M059J (cell line): Measurements from ENCODE around the gene ADGRG6. TPM values are rescaled to one million over a fixed set of nuclear protein-coding genes. Genes with fewer than 3 reads are reported as not detected.
A peak's percentile ranks its signal among the peaks of the same experiment; 100 is the strongest.

Experiments used
- DNase-seq: peaks from one replicate; pipeline ENCODE4 v3.0.0-alpha.2; 2012; ENCODE audit warnings: low read depth
- total RNA-seq: library from RNA; depleted of rRNA; stranded (reverse); fragments of >200 nt; shearing (Covaris generic); gene quantifications from 2 replicates; pipeline ENCODE4 v1.2.3, GENCODE V29; 2014; rRNA removed

The ADGRG6 gene
- total RNA-seq, 1 experiment from 2014 or later, result 8.8 TPM

DNA sequence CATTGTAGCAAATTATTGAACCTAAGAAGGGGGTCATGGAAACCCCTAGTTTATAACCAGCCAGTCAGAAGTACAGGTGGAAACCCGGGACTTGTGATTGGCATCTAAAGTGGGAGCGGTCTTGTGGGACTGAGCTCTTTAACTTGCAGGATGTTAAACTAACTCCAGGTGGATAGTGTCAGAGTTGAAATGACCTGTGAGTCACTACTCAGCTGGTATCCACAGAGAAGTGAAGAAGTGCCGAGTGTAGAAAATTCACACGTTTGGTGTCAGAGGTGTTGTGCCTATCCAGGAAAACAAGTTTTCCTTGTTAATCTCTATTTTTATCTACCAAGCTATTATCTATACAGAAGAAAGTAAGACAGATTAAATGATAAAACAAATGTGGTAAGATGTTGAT, 179.7 kb downstream of the ADGRG6 start:
- DNase-seq, result no peak

DNA sequence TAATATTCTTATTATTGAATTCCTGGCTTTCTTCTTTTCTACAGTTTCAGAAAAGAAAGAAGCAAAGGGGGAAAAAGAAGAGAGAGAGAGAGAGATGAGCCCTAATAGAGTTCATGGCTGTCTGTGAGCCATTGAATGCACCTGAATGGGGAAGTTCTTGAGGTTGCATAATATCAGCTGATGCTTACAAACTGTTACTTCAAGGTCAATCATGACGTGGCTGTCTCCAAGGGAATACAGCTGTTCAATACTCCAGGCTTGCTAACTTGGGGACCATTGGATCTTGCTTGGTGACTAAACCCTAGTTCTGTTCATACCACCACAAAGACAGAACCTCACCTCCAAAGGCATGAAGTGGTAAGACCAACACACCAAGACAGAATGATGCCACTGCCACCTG, 180.4 kb downstream of the ADGRG6 start:
- DNase-seq, result no peak

DNA sequence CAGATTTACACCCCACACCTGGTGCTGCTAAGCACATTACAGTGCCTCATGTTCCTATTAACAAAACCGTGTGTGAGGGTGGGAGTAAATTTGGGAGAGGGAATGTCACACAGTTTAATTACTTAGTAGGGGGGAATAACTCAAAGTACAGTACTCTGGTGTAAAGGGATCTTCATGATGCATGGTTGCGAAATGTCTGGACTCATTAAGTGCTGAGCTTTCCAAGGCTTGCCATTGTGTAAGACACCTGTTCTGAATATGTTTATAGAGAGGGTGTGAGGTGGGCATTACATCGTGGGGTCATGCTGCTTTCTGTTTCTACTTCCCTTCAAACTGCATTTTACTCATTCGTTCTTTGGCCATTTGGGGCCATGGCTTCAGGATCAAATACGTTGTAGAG, 181.2 kb downstream of the ADGRG6 start:
- DNase-seq, result no peak

DNA sequence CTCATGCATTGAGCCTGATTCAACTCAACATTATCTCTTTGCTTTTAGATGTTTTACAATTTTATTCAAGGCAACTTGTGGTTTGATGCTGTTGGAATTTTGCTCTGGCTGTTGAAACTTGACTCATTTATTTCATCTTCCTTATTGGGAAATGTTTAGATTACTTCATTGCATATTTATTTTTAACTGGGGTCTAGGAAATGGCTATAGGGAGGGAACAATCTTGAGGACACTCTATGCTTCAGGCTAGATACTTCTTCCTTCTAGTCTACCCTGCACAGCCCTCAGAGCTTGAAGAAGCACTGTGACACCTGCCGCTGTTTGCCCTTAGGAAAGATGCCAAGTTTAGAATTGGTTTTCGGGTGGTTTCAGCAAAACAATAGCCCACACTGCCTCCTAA, 183.4 kb downstream of the ADGRG6 start:
- DNase-seq, result peak; percentile 53

GRCh38 chr6:142489722-142490610, 188.2 kb downstream of the ADGRG6 start:
- peak; percentile 76 for DNase-seq

Other genes with a start within 250 kb of the ADGRG6 start
- not detected in 2 replicates for gene GJE1, start 169.1 kb upstream of the ADGRG6 start, total RNA-seq
- gene NMBR, start 154.9 kb upstream of the ADGRG6 start, total RNA-seq, result 0.30 TPM in 1 of 2 replicates, not detected in the other
- gene VTA1, start 154.7 kb upstream of the ADGRG6 start, total RNA-seq, result 133 and 178 TPM in 2 replicates